Stimulated activated CD4-positive, alpha-beta T cell treated with anti-CD3 and anti-CD28 coated beads, Interleukin-15, amount 100 ng/mL, for 24 hours (primary cell): Measurements from ENCODE around the gene NFKB1.

Experiments
- DNase-seq: peaks from one replicate; pipeline ENCODE4 v3.0.0-alpha.2; 2020

Gene NFKB1

DNA sequence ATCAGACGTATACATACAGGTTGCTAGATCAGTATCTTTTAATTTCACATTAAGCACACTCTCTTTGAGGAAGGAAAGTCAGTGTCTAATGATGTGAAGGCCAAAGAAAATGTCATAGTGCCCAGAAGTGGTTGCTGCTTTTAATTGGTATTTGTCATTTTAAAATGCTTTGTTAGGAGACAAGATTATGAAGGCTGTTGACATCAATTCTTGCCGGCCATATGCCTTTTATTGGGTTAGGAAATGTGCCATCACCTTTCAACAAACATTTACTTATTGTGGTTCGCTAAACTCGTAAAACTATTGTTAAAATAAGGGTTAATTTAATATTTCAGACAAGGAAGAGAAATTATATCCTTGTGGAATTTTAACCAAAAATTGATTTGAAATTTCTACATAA, 32.2 kb downstream of the NFKB1 start:
- no peak for DNase-seq

DNA sequence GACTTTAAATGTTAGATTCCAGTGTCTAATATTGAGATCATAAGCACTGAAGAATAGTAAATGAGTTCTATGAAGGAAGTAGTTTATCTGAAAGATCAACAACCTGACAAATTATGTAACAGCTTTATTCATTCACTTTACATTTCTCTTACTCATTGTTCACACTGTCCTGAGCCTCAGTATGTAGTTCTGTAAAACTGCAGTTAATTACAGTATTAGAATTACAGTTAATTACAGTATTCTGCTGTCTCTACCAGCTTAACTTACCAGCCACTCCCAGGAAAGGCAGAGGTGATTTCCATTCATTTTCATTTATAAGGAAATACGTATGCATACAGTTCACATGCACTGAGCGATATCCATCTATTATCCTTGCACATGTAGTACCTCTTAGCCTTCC, 32.7 kb downstream of the NFKB1 start:
- no peak for DNase-seq

DNA sequence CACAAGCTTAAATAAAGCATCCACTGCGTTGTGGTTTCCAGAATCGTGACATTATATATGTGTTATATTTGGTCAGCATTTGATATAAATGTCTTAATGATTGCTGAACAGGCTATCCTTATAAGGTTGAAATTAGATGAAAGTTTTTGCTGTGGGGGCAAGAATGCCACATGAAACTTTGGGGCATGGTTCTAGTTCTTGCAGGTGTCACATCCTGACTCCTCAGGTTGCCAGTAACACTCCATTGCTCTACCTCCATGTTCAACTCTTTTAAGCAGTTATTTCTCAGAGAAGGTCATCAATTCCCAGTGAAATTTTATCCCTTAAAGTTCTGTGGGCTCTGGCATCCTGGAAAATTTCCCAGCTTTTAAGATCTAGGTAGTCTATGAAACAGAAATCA, 33.7 kb downstream of the NFKB1 start:
- no peak for DNase-seq

DNA sequence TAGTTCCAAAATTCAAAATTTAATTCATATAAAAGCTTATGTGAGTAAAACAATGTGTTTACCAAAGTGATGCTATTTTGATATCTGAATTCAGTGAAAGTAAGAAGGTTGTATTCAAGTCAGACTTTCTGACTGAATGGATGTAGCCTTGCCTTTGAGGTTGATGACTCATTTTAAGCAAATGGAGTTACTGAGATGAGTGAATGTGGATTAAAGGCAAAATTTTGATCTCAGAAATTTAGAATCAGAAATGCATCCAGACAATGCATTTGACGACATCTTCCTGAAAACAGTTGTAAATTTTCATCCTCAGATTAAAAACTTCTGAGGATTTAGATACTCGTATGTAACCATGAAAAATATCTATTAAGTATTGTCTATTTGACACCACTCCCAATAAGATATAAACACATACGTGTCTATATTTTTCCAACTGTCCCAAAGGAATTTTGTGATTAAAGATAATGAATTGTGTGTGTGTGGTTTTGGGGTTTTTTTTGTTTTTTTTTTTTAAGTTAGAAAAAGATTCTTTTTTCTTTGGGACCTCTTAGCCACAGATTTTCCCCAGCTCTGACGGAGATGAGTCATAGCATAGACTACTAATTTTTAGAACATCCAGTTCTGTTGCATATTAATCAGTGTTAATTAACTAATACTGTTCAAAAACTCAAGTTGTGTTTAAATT, 34.4 kb downstream of the NFKB1 start:
- no peak for DNase-seq

- no peak for DNase-seq
Observed at GRCh38 chr4:102536768-102537167, 35.6 kb downstream of the NFKB1 start.

GRCh38 chr4:102537269-102537668, 36.1 kb downstream of the NFKB1 start:
- no peak for DNase-seq

DNA sequence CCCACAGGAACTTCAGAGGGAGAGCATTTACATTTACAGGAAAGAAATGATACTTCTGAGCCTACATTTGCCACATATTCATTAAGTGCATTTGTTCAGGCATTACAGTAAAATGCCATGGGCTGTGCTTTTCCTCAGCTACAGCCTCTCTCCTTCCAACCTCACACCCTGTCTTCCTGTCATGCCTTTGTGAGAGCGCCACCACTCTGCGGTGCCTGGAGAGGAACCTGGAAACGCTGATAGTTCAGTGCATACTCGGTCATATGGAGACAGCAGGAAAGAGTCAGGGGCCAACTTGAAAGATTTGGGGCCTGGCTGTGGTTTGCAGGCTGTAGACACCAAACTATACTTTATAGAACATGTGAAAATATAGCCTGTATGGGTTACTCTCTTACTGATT, 40.5 kb downstream of the NFKB1 start:
- DNase-seq = no peak

DNA sequence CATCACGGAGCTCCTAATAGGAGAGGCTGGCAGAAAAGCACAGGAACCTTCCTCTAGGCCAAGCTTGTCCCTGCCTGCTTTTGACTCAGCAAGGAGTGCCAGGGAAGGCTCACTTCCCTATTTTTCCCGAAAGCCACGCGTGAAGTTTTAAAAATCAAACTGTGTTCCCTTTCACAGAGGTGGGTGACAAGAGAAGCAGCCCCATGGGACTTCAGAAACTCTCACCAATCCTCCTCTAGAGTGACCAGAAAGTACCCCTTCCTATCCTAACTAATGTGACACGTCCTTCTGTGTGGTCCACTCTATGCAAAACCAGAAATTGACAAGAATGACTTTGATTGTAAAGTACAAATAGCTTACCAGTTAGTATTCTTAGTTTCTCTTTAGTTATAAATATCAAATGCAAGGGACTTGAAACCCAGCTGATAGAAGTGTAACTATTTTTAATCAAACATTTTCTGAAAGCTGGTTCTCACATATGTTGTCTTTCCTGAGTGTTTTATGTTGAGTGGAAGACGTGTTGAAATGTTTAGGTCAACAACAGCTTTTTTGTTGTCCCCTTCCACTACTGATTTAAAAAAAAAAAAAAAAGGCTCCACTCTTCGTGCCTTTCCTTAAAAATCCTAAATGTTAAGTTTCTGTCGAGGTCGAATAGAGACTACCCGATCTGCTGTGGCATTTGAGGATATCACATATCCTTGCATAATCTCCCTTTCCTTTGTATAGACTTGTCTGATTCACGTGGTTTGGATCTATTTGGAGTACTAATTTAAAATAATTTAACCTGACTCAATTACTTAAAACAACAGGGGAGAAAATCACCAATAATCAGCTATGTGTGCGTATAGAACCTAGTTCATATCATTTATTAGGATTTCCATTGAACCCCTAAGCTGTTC, 42.1 kb downstream of the NFKB1 start:
- DNase-seq = no peak

GRCh38 chr4:102546635-102547034, 45.5 kb downstream of the NFKB1 start:
- DNase-seq = no peak

- DNase-seq = no peak
Observed at GRCh38 chr4:102547973-102548372, 46.8 kb downstream of the NFKB1 start.

GRCh38 chr4:102551958-102552565, 50.9 kb downstream of the NFKB1 start:
- no peak for DNase-seq

- DNase-seq = no peak
Observed at GRCh38 chr4:102552781-102553180, 51.6 kb downstream of the NFKB1 start.

DNA sequence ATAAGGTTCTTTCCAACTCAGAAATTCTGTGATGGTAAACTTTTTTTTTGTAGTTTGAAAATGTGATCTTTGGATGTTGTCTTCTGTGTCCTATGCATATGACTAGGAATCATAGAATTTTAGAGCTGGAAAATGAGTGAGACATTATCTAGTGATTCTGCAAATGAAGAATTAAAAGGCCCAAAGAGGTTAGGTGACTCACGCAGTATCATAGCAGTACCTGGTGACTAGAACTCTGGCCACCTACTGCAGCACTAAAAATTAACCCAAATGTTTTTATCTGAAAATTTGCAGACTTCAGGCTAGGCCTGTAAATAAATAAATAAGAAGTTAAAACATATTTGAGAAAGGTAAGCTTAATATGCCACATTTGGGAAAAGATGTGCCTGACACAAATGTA, 52.8 kb downstream of the NFKB1 start:
- no peak for DNase-seq

DNA sequence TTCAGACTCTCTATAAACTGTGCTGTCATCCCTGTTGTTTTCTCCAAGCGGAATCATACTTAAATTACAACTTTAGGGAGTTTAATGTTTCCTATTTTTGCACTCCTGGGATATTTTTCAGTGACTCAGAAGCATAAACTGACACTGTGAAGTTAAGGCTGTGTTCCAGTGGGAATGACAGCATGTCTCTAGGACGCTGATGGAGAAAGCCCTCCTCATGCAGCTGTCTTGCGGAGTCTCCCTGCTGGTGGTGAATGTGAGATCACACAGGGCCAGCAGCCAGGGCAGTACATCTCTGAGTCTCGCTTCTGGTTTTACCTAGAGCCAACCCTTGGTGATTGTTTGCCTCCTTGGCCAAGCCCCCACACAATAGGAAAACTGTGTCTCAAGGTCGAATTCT, 53.3 kb downstream of the NFKB1 start:
- no peak for DNase-seq

GRCh38 chr4:102554992-102555391, 53.8 kb downstream of the NFKB1 start:
- no peak for DNase-seq

GRCh38 chr4:102557636-102558035, 56.5 kb downstream of the NFKB1 start:
- no peak for DNase-seq

DNA sequence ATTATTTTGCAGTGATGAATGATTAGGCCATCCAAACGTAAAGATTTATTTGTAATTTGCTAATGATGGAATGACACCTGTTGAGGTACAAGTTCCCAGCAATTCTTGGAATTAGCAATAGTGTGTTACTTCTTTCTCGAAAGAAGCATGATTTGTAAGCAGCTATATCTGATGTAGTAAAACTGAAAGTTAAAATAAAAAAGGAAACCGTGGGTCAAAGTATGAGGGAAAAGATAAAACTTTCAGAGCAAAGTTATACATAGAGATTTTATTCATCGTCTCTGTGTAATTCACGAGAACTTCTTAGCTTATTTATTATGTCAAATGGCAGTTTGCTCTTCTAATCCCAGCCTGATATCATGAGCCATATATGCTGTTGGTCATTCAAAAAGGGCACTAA, 59.0 kb downstream of the NFKB1 start:
- DNase-seq = no peak

DNA sequence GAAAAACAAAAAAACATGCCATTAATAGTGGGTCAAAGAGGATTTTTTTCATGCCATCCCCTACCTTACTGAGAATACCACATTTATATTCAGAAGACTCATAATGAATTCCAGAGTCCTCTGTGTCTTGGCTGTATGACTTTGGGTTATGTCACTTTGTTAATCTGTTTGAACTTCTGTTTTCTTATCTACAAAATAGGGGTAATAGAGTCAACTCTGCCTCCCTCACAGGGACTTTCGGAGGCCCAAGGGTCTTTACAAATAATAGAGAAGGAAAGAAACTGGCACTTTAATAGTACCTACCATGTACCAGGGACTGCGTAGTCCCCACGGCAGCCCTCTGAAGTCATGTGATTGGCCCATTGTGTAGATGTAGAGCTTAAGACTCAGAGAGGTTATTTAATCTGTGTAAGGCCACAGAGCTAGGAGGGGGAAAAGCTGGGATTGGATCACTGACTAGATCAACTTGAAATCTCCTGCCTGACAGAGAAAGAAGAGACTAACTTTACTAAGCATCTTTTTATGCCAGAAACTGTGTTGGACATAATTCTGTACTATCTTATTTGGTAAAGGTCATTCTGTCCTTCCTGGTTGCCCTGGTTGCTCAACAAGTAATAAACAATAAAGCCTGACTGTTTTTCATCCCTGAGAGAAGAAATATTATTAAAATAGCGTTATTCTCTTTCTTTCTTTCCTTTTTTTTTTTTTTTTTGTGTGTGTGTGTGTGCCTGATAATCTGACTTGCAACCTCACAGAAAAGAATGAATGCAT, 59.6 kb downstream of the NFKB1 start:
- DNase-seq = no peak

- no peak for DNase-seq
Observed at GRCh38 chr4:102563000-102563399, 61.8 kb downstream of the NFKB1 start.

DNA sequence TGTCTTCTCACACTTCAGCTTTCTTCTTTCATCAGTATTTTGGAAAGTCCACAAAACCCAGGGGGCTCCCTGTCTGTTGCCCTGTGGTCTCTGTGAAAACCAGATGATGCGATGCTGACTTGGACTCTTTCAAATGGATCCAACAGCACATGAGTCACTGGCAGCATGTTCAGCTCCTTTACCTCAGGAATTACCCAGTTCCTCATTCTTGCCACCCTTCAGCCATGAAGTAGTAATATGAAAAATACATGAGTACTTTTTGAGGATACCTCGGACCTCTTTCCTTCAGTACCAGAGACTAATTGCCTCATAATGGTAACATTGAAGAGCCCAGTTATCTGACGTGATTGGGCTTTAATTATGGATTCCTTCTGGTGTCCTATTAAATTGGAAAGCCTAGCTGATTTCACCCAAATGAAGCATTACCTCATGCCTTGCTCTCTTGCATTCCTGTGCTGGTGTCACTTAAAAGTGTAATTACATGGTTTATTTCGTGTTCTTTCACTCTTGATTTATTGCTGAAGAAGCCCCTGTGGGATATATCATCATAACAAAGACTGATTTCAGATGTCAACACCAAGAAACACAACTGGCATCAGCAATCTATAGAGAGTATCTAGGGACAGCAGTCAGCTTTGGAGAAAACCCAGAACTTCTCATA, 63.4 kb downstream of the NFKB1 start:
- DNase-seq = peak; percentile 55

GRCh38 chr4:102565696-102566095, 64.5 kb downstream of the NFKB1 start:
- DNase-seq = no peak

DNA sequence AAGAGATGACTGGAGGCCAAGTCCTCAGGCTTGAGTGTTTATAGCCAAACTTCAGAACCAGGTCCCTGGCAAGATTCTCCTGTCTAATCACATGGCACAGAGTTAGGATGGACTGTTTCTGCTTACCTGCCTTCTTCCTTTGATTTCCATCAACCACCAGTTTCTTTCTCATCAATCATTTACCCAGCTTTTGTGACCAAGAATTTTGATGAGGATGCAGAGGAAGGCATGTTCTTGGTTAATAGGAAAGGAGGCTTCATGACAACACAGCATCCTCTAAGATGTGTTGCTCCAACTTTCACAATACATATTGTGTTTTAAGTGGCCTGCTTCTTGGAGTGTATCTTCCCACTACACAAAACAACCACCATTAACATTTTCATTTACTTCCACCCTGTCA, 65.3 kb downstream of the NFKB1 start:
- no peak for DNase-seq

GRCh38 chr4:102567427-102567826, 66.3 kb downstream of the NFKB1 start:
- DNase-seq = no peak
